GM18868 (cell line): Measurements from ENCODE around the gene GALNT14.

Experiments
- ATAC-seq: cut with Tn5 transposase; IDR thresholded peaks from one replicate; pipeline ENCODE4 v1.9.1; 2021; ENCODE audit warnings: mild to moderate bottlenecking, moderate library complexity; ENCODE audit not compliant: unreplicated experiment

The GALNT14 gene

DNA sequence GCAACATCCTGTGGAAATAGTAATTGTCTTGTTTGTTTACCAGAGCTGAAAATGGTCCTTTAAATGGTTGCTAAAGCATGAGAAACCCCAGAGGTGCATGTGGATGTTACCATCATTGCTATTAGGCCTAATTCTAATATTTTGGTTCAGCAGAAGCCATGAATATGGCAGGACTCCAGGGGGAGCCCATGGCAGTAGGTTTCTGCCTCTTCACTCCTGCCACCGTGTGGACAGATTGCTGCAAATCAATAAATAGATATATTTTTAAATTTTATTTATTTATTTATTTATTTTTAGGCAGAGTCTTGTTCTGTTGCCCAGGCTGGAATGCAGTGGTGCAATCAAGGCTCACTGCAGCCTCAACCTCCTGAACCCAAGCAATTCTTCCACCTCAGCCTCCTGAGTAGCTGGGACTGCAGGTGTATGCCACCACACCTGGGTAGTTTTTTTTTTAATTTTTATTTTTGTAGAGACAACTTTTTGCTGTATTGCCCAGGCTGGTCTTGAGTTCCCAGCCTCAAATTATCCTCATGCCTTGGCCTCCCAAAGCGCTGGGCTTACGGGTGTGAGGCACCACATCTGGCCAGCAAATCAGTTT, 276.1 kb downstream of the GALNT14 start:
- ATAC-seq, result peak; percentile 67

- ATAC-seq, result no peak
Observed at GRCh38 chr2:30860726-30861125, 277.5 kb downstream of the GALNT14 start.
